Cerebellar nuclear complex (tissue), 1 donor: ENCODE measurements around the gene PRKCB.

ENCODE experiments used
- DNase-seq, 2 experiments: peaks; one replicate each; lab custom pipeline; 2025; lab: John Stamatoyannopoulos, UW

Gene PRKCB

DNA sequence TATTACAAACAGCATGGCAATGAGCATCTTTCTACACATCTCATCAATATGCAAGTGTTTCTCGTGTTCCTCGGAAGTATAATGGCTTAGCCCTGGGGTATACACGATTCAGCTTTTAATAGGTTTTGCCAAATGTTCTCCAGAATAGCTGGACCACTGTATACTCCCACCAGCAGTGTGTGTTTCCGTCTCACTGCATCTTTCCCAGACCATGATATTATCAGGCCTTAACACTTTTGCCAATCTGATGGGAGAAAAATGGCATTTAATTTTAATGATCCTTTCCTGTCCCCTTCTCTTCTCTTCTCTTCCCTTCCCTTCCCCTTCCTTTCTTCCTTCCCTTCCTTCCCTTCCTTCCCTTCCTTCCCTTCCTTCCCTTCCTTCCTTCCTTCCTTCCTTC lies 30.8 kb downstream of the PRKCB start:
- DNase-seq, result no peak

DNA sequence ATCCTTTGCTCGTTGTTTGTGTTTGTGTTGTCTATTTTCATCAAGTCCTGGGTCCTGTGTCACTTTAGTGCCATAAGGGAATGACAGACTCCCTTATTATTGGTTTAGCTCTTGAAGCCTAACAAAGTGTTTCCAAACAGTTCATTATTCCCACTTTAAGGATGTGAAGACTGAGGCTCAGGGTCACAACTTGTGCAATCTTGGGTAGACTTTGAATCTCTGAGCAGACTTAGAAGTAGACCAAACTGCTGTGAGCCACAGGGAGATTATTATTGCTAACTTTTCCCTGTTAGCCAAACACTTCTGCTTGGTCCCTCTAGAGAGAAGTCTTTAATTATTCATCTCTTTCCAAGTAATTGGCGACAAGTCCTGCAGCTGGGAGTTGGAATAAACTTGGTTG lies 31.8 kb downstream of the PRKCB start:
- no peak for DNase-seq

DNA sequence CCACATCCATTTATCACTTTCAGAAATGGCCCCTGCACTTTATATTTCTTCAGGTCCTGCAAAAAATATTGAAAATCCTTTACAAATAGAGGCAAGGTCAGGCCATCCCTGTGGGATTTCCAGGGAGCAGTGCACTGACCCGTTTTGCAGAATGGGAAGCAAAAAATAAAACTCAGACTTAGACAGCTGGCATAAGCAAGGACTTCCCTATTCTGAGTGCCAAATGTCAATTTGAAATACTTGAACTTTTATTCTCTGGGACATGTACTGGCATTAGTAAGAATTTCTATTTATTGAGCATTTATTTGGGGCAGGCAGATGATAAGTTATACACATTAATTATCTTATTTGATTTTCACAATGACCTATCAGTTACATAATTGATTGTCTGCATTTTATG lies 32.4 kb downstream of the PRKCB start:
- no peak for DNase-seq

DNA sequence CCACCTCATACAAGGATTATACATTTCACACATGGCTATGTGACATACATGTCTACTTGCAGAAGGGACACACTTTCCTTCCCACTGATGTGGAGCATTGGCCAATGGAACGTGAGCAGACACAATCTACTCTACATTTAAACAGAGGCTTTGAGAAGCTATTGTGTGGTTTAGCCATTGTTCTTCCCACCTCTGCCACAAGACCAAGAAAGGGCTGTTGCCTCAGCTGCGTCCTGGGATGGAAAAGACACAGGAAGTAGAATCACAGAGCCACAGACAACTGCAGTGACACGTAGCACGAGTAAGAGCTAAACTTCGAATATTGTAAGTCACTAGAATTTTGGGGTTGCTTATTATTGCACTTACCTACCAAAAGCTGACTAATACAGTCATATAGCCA lies 33.3 kb downstream of the PRKCB start:
- DNase-seq, result no peak

DNA sequence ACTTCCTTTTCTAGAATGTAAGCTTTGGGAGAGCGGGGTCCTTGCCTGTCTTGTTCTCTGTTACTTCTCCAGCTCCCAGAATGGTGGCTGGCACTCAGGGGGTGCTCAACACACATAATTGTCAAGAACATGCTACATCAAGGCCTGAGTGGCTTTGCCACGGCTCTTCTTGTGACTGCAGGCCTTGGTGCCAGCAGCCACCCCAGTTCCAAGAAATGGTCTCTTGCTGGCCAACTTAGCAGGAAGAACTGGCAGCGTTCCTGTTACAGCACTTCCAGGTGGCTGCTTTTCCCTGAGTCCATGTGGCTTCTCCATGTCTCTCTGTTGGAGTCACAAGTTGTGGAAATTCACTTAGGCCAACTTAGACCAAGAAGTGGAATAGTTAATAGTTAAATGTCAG lies 36.1 kb downstream of the PRKCB start:
- peak; percentile 26 to 52 for DNase-seq

DNA sequence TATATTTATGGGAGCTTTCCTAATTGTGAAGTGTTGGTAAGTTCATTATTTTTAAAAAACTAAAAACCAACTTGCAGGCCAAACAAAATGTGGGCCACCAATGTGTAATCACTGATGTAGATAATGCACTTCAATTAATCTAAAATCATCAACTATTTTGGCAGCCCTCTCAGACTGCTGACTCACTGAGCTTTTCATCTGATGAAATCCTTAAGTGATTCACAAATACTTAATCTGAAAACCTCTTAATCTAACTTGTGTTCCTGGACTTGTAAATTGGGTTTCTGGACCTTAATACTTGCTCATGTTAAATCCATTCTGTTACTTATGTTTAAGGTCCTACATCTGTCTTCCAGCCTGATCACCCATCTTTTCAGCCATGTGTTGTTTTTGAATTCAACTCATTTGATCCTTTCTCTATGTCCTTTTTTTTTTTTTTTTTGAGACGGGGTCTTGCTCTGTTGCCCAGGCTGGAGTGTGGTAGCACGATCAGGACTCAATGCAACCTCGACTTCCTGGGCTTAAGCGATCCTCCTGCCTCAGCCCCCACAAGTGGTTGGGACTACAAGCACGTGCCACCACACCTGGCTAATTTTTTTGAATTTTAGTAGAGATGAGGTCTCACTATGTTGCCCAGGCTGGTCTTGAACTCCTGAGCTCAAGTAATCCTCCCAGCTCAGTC lies 39.0 kb downstream of the PRKCB start:
- DNase-seq, result no peak

DNA sequence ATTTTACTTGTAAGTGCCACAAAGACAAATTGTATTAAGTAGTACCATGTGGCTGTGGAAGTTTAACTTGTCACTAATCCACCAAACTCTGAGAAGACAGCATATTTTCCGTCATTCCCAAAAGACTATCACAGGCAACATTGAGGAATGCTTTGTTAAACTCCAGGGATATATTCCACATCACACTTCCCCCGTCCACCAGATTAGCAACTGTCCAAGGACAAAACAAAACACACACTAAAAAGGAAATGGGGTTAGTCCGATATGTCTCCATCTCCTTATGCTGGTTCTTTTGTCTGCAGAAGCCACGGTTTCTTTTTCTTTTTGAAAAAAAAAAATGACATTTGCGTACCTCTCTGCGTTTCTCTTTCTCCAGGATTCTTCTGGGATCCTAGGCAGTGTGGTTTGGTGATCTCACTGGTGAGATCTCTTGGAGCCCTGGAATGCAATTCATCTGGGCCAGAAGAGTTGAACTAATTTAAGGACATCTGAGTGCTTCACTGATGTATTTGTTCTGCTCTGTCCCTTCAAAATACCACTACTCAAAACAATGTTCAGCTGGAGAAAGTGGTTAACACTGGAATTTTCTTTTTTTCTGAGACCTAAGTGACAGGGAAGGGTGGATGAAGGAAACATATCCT lies 40.6 kb downstream of the PRKCB start:
- DNase-seq, result no peak

DNA sequence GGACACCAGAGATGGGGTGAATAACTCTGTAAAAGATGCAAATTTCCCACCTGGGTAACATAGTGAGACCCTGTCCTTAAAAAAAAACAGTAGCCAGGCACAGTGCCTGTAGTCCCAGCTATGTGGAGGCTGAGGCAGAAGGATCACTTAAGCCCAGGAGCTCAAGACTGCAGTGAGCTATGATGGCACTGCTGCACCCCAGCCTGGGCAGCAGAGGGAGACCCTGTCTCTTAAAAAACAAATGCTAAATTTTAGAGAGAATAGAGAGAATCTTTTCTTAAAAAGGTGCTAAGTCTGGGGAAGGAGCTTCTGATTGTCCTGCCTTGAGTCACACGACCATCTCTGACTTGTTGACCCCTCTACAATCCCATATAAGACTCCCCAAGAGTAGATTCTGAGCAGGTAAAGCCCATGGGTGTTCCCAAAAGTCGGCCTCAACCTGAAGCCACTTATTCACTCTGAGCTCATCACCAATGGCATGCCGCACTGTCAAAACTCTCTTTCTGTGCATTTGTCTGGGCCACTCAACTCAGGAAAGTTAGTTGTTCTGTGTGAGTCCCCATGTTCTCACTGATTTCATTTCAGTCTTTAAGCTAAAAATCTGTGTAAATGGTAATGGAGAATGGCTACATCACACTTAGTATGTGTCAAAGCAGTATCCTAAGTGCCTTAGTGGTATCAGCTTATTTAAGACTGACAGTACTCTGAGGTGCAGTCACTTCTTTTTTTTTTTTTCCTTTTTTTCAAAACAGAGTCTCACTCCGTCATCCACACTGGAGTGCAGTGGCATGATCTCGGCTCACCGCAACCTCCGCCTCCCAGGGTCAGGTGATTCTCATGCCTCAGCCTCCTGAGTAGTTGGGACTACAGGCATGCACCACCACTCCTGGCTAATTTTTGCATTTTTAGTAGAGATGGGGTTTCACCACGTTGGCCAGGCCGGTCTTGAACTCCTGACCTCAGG lies 41.6 kb downstream of the PRKCB start:
- no peak for DNase-seq

DNA sequence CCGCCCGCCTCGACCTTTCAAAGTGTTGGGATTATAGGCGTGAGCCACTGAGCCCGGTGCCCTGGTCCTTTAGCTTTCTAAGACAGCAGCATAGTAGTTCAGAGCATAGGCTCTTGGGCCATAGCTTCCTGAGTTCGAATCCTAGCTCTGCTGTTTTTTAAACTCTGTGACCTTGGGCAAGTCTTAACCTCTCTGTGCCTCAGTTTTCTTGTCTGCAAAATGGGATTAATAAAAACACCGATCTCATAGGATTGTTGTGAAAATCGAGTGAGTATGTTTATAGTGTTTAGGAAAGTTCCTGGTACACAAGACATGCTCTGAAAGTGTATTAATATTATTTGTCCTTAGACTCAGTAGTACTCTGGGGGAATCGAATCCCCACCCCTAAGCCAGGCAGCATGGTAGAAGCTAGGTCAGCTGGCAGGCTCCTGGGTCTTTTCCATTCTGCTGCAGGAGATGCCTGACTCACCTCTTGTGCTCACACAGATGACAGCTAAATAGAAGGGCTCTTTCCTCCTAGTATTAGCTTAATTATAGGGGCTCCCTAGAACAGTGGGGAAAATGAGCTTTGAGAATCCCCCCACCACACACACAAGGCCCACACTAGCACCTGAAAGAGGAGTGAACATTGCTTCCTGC lies 44.1 kb downstream of the PRKCB start:
- no peak for DNase-seq

DNA sequence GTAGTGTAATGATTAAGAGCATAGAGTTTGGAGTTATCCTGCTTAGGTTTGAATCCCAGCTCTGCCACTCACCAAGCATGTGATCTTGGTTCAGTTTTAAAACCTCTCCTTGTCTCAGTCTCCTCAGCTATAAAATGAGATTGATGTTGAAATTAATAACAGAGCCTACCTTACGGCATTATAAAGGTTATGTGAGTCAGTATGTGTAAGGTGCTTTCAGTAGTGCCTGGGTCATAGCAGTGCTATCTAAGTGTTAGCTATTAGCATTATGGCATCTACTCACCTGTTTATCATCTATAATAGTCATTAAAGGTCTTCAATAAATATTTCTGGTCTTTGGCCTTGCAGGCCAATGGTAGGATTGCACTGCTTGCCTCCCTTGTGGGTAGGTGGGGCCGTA lies 53.4 kb downstream of the PRKCB start:
- DNase-seq, result no peak

DNA sequence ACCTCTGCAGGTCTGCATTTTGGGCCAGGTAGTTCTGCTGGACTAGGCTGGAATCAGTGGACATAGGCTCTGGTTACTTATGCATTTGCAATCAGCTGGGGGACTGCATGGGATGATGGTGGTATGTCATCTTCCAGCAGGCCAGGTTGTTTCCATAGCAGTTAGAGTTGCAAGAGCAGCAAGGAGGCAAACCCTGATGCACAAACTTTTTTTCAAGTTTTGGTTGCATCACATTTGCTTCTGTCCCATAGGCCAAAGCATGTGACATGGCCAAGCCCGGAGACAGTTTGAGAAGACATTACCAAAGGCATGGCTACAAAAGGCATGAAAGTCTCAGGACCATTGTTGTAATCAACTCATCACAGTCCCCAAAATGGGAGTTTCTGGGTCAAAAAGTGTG lies 58.2 kb downstream of the PRKCB start:
- no peak for DNase-seq

DNA sequence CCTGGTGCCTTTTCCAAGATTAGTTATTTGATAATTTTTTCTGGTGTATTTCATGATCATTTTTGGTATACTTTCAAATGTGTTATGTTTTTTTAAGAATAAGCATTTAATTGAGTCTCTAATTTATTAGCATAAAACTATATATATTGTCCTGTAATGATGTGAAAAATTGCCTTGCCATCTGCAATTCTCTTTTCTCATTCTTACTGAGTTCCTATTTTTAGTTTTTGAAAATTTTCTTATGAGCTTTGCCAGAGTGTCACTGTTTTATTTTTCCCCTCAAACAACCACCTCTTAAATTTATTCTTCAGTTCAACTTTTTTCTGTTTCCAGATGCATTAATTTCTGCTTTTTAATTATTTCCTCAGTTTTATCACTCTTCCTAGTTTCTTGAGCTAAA lies 59.3 kb downstream of the PRKCB start:
- no peak for DNase-seq

DNA sequence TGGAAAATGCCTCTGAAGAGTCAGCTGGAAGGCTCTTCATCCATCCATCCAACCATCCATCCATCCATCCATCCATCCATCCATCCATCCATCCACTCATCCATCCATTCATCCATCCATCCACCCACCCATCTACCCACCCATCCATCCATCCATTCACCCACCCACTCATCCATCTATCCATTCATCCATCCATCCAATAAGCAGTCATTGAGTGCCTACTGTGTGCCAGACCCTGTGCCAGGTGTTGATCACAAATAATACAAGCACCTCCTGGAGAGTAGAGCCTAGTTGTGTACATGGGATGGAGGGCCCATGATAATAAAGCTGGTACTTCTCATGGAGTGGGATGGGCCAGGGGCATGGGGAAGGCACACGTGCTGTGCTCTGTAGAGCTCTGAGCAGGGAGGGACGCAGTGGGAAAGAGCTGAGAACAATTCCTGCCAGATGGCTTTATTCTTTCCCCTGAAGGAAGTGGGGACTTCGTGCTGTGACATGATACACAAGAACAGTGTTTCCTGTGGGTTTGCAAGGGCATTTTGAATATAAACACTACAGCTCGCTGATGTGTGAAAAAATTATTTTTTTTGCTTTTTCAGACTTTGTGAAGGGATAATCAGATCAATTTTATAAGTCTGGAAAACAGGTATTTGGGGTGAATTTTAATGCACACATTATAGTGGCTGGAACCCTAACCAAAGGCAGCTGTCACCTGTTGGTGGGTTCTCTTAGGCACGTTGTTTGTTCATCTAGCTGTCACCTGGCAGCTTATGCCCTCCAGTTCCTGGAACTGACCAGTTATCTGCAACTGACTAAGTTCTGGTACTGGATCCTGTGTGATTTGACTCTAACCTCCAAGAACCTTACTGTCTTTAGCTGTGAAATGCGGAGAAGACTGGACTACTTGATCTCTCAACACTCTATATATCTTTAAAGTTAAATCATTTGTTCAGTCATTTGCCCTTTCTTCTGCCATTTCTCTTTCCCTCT lies 61.3 kb downstream of the PRKCB start:
- no peak for DNase-seq

DNA sequence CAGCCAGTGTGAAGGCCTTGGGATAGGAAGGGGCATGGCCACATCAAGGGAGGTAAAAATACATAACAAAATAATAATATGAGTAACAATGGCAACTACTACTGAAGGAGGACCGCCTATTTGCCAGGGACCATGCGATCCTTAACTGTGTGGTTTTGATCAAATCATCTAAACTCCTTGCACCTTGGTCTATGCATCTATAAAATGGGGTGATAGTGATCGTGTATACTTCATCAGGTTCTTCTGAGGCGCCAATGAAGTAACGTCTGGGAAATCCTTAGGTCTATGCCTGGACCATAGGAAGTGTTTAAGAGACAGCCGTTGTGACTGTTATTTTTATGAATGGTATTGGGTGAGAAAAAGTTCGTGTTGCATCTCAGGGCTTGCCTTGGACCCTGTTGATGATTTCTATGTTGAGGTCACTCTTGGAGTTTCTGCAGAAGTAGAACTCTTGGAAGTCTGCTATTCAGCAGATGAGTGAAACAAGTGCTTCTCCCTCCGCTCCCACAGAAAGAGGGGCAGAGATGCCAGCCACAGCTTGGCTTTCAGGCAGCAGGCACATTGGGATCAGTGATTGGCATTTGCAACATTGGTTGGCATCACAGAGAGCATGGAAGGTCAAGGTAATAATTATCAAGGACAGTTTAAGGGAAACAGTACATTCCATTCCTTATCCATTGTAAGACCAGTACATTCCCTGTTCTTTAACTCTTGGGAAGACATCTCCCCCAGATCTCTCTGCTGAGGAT lies 63.1 kb downstream of the PRKCB start:
- DNase-seq, result no peak

DNA sequence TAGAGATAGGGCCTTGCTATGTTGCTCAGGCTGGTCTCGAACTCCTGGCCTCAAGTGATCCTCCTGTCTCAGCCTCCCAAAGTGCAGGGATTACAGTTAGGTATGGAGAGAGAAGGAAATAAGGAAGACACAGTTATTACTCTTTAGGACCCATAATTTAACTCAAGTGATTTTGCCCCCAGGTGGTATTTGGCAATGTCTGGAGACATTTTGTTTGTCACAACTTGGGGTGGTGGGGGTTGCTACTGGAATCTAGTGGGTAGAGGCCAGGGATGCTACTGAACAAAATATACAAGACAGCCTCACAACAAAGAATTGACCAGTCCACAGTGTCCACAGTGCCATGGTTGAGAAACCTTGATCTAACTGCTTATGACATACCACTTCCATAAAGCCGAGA lies 64.1 kb downstream of the PRKCB start:
- no peak for DNase-seq

DNA sequence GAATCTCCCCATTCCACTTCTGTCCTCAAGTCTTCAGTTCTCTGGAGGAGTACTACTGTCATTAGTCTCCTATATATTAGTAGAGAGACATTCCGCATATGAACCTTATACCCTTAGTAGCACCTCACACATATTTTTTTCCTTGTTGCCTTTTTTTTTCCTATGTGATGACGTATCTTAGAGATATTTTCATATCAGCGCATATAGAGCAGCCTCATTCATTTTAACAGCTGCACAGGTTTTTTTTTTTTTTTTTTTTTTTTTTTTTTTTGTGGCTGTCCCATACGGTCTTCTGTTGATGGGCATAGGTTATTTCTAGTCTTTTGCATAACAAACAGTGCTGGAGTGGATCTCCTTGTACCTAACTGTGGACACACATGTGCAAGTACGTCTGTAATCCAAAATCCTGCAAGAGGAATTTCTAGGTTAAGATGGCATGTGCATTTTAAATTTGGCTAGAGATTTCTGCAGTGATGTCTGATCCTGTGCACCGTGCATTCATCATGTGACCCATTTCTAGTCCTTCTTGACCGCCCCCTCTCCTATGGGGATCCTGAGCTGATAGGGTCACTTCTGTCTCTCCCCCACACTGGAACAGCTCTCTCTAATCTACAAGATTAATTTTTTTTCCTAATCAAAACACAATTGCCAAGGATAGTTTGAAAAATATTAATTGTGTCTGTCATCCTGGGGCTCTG lies 64.8 kb downstream of the PRKCB start:
- no peak for DNase-seq

DNA sequence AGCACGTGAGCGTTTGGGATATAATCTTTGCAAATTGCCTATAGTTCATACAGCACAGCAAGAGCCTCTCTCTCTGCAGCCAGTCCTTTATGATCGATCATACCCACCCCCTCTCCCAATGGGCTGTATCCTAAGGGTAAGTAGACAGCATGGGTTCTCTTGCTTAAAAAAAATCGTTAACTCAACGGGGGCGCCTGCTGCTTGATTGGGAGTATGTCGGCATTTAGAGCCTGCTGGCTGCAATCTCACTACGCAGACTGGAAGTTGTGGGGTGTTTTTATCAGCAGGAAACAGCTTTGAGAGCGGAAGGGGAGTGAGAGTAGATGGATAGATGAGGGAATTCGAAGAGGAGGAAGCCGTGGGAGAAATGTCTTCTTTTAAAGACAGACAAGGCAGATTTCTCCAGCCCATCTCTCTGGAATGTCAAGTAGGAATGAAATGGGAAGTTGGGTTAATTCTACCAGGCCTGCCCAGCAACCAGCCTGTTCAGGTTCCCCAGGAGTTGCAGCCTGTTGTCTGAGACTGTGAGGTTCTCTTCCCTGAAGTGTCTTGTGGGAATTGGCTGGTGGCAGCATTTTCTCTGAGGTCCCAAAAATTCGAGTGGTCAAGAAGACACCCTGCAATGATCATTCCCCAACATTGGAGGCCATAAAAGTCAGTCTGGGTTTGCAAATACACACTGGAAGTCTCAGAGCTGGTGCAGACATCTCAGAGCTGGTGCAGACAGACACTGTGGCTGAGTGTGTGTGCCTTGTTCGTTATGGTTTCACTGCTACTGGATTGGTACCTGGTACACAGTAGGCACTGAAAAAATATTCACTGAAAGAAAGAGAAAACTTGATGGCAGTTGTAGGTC lies 65.6 kb downstream of the PRKCB start:
- no peak for DNase-seq

DNA sequence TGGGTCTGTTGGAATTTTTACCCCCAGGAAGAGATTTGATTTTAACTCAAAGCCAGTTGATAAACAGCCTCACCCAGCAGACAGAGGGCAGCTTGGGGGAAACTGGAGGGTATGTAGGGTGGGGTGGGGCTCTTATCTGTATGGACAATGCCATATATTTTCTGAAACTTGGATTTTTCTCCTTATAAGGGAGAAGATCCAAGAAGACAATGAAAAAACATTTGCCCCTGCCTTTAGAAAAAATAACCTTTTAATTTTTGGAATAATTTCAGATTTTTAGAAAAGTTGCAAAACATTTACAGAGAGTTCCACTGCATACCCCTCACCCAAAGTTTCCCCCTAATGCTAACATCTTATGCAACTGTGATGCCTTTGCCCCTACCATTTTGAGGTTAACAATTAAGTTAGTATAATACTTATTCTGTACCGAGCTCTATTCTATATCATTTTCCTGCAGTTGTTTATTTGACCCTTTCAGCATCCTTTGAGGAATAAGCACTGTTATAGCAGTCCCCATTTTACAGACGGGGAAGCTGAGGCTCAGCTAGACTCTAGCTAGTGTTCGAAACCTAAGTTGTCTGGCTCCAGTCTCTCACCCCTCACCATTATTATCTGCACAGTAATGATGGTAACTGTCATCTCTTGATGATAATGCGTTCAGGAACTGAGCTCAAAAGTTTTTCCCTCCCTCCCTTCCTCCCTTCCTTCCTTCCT lies 66.4 kb downstream of the PRKCB start:
- no peak for DNase-seq
